Heart left ventricle (tissue), 16 donors: ENCODE results near the gene ISG15. TPM values are rescaled to one million over a fixed set of nuclear protein-coding genes. Genes with fewer than 3 reads are reported as not detected.
A peak's percentile ranks its signal among the peaks of the same experiment; 100 is the strongest.
"Not testable (repeated sequence)": the region's sequence is repeated elsewhere in the genome, so short reads cannot be mapped to it uniquely, and the experiment has no call there.

Experiments used
- ATAC-seq, 4 donors: fragments of 200-7000 bp; cut with Tn5 transposase; one replicate each; pipeline ENCODE4 v1.9.1; 2020 to 2022; ENCODE audit warnings: moderate library complexity in 4 of 4, mild to moderate bottlenecking in 3 of 4, moderate number of reproducible peaks in 1 of 4
- DNase-seq, 5 donors: peaks; one replicate each; pipeline ENCODE4 v3.0.0-alpha.2; 2020
- H3K27ac ChIP-seq, 12 donors: fragments of 200-600 bp; sonication (generic) in 4 of 12; one replicate each; pipeline versions ENCODE4 v1.5.0 to v1.8.0; 2016 to 2022; ENCODE audit warnings: mild to moderate bottlenecking in 2 of 12
- H3K27me3 ChIP-seq, 9 donors: fragments of 200-600 bp; sonication (generic) in 2 of 9; one replicate each; pipeline versions ENCODE4 v1.5.1 to v1.8.0; 2016 to 2022; ENCODE audit warnings: mild to moderate bottlenecking in 3 of 9
- H3K36me3 ChIP-seq, 9 donors: fragments of 200-600 bp; sonication (generic) in 2 of 9; one replicate each; pipeline versions ENCODE4 v1.5.0 to v1.8.0; 2018 to 2022; ENCODE audit warnings: mild to moderate bottlenecking in 2 of 9
- H3K4me1 ChIP-seq, 12 donors: fragments of 200-600 bp; sonication (generic) in 4 of 12; one replicate each; pipeline versions ENCODE4 v1.5.0 to v1.8.0; 2016 to 2022; ENCODE audit warnings: mild to moderate bottlenecking in 3 of 12
- H3K4me3 ChIP-seq, 12 donors: fragments of 200-600 bp; sonication (generic) in 4 of 12; one replicate each; pipeline versions ENCODE4 v1.5.0 to v1.8.0; 2017 to 2022; ENCODE audit warnings: mild to moderate bottlenecking in 9 of 12, moderate library complexity in 4 of 12
- H3K9me3 ChIP-seq, 12 donors: fragments of 200-600 bp; sonication (generic) in 4 of 12; one replicate each; pipeline versions ENCODE4 v1.5.0 to v1.8.0; 2016 to 2022; ENCODE audit warnings: mild to moderate bottlenecking in 1 of 12
- POLR2A ChIP-seq, 2 donors: fragments of 450-650 bp; IDR thresholded peaks; one replicate each; pipeline ENCODE4 v1.6.1; 2017; ENCODE audit warnings: antibody characterized with exemption in 2 of 2, mild to moderate bottlenecking in 2 of 2, moderate library complexity in 2 of 2
- WGBS, 4 donors: extraction: QIAGEN DNeasy Blood & Tissue Kit in 2 of 4; methylation state at CpG; one replicate each; pipeline versions ENCODE4 v1.1.5 to v1.1.7; 2013 to 2018; 5-methylcytosine and 5-hydroxymethylcytosine counted together
- intact Hi-C, 10 donors: fragments of 100-400 bp; cut with DNase I; formaldehyde crosslinking; loops; one replicate each; pipeline versions ENCODE4 v1.11.1 to v1.14.2; 2022
- polyA plus RNA-seq, 2 donors: library from polyadenylated mRNA; stranded (reverse); fragments of 200-250 nt; gene quantifications; one replicate each; pipeline ENCODE4 v1.2.3, GENCODE V29; 2013
- total RNA-seq, 9 donors: library from RNA; depleted of rRNA in 2 of 9; stranded (reverse); fragments of >200 nt in 2 of 9; fragmentation: NEBNext Ultra II Directional in 3 of 9; extraction: Animal tissue kit (Norgen Biotek cat#: 25700) in 3 of 9; gene quantifications; one replicate each; pipeline versions ENCODE4 v1.1.0 to v1.2.4, GENCODE V29; 2016 to 2023
- TF ChIP-seq, protein P1 (sequence below), 12 donors: fragments of 200-600 bp; sonication (generic) in 4 of 12; IDR thresholded peaks; one replicate each; pipeline versions ENCODE4 v1.5.0 to v1.8.0; 2018 to 2022; ENCODE audit warnings: antibody characterized with exemption in 12 of 12, mild to moderate bottlenecking in 5 of 12
- donor health status: ischemic (EF 13 %, LVEDD 7.1; RV severe dilation, severe dysfunction).
- donor health status: healthy with polysubstance abuse.
- donor health status: DM: no; HTN: yes; CAD: no.
- donor health status: DM: no; HTN: no; CAD: no.
- donor health status: ischemic (EF 25% LVEDD 6.9; RV normal size, moderate dysfunction).
- donor health status: ischemic (EF 25% LVEDD 5.7; RV mildly dilated, moderate dysfunction).
- donor health status: healthy.
- donor health status: DM: yes; HTN: yes; CAD: no.
- donor health status: ischemic (EF 35%, LVEDD 5.7; RV mildly dilated, moderate dysfunction).
- donor health status: nonischemic (EF 11% LVEDD 7.7; RV severe dilation, severe dysfunction).
- donor health status: DM: yes; HTN: yes; CAD: no.
- donor health status: PGD.
- donor health status: ischemic (EF 29% LVEDD 5.4; RV normal size, mild dysfunction).
- donor health status: nonischemic (EF 23%, LVEDD 6.1; RV moderate dilation, normal function).

Gene ISG15
- total and polyA plus RNA-seq, 11 donors: 17.0 to 189 (median 34.4) TPM

DNA sequence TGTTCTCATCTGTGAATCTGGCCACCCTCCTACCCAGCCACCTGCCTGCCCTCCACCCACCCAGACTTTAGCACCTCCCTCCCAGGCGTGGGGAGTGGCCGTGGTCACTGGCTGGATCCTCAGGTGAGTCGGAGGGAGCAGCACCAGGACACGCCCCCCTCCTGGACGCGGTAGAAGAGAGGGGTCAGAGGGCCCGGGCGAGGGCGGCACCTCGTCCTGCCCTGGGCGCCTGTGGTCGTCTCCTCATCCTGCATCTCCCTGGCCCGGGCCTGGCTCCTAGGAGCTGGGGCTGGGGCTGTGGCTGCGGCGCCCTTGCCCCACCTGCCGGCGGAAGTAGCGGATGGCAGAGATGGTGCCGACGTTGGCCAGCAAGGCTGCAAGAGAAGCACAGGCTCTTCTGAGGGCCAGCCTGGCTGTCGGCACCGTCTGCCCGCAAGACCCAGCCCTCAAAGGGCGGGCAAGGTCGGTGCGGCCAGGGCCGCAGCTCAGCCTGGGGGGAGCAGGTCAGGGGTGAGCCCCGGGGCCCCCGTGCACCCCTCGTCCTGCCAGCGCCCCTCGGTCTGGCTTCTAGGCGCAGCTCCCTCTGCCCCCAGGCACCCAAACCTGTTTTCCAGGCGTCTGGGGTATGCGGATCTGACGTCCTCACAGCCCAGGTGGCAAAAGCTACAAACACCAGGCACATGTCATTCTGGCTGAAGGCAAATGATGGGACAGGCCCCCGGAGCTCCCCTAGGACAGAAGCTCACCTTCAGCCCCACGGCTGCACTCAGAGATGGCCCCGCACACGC, 37.2 kb upstream of the ISG15 start:
- intact Hi-C loops: loop anchor here in 1 of 10 donors (10.0 kb wide), 1 partner anchor 519 kb away; no protein-coding TSS in a partner anchor
- TF ChIP-seq, protein P1, sequence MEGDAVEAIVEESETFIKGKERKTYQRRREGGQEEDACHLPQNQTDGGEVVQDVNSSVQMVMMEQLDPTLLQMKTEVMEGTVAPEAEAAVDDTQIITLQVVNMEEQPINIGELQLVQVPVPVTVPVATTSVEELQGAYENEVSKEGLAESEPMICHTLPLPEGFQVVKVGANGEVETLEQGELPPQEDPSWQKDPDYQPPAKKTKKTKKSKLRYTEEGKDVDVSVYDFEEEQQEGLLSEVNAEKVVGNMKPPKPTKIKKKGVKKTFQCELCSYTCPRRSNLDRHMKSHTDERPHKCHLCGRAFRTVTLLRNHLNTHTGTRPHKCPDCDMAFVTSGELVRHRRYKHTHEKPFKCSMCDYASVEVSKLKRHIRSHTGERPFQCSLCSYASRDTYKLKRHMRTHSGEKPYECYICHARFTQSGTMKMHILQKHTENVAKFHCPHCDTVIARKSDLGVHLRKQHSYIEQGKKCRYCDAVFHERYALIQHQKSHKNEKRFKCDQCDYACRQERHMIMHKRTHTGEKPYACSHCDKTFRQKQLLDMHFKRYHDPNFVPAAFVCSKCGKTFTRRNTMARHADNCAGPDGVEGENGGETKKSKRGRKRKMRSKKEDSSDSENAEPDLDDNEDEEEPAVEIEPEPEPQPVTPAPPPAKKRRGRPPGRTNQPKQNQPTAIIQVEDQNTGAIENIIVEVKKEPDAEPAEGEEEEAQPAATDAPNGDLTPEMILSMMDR (IDR thresholded peaks at IDR 0.05): peak in 9 of 12 donors; percentile 4 to 59 (median 32)
- no peak for TF ChIP-seq POLR2A (IDR thresholded peaks at IDR 0.05)
- ATAC-seq: no peak
- peaks cover 0 to 54% (median 28%) of the 10 kb centered on the region in 9 donors for H3K27me3 ChIP-seq
- no peaks in the 10 kb centered on the region for H3K9me3 ChIP-seq
- WGBS, 4 donors: 9 to 21% (median 11%) methylated on average over 33 to 40 of the region's 40 CpGs
- peak in 3 of 5 donors; percentile 44 to 79 (median 53) for DNase-seq
- H3K4me1 ChIP-seq: peaks cover 0 to 46% (median 11%) of the 10 kb centered on the region in 12 donors
- H3K4me3 ChIP-seq: peak overlapping the region in 9 of 12 donors; percentile 12 to 40 (median 29)
- H3K27ac ChIP-seq: peak overlapping the region in 8 of 12 donors; percentile 29 to 76 (median 58)
- peaks cover 0 to 4% (median 0%) of the 10 kb centered on the region in 9 donors for H3K36me3 ChIP-seq

DNA sequence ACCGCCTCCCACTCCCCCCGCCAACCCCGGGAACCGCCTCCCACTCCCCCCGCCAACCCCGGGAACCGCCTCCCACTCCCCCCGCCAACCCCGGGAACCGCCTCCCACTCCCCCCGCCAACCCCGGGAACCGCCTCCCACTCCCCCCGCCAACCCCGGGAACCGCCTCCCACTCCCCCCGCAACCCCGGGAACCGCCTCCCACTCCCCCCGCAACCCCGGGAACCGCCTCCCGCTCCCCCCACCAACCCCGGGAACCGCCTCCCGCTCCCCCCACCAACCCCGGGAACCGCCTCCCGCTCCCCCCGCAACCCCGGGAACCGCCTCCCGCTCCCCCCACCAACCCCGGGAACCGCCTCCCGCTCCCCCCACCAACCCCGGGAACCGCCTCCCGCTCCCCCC, 36.5 kb upstream of the ISG15 start:
- peaks cover 0 to 42% (median 11%) of the 10 kb centered on the region in 12 donors for H3K4me1 ChIP-seq
- not testable (repeated sequence) for ATAC-seq, H3K4me3 ChIP-seq, H3K9me3 ChIP-seq, H3K36me3 ChIP-seq, H3K27ac ChIP-seq
- 60 to 68% (median 65%) methylated on average over 1 to 15 of the region's 39 CpGs; no CpG with 5 or more reads in 1 of the 4 donors for WGBS, 4 donors
- intact Hi-C loops: loop anchor here in 1 of 10 donors (10.0 kb wide), 1 partner anchor 518 kb away; no protein-coding TSS in a partner anchor
- H3K27me3 ChIP-seq: peaks cover 0 to 47% (median 21%) of the 10 kb centered on the region in 9 donors
- peak in 3 of 5 donors; percentile 35 to 75 (median 60) for DNase-seq

DNA sequence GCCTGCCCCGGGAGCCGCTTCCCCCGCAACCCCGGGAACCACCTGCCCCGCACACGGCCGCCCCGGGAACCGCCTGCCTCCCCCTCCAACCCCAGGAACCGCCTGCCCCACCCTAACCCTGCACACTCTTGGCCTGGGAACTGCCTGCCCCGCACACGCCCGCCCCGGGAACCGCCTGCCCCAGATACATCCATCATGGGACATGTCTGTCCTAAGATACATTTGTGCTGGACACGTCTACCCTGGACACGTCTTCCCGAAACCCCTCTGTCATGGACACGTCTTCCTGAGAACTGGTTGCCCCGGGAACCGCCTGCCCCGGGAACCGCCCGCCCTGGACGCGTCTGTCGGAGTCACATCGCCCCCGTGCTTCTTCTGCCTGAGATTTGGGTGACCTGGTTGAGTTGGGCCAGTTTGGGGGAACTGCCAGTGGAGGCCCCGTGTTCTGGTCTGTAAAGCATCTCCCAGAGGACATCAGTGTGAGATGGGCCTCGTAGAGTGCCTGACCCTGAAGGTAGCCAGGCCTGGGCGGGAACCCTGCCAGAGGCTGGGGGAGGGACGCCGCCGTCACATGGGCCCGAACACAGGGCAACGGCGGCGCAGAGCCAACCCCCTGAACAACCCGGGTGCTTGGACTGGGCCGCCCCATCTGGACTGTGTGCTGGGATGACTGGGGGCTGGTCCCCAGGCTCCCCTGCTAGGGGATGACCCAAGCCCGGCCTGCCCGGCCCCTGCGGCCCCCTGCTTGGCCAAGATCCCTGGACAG, 35.0 kb upstream of the ISG15 start:
- H3K4me1 ChIP-seq: peaks cover 0 to 43% (median 11%) of the 10 kb centered on the region in 12 donors
- H3K27ac ChIP-seq: peak overlapping the region in 11 of 12 donors; percentile 1 to 100 (median 97)
- WGBS, 4 donors: 61 to 84% (median 73%) methylated on average over 24 to 44 of the region's 44 CpGs
- TF ChIP-seq, protein P1 (IDR thresholded peaks at IDR 0.05): no peak
- TF ChIP-seq POLR2A (IDR thresholded peaks at IDR 0.05): no peak
- peaks cover 0 to 4% (median 0%) of the 10 kb centered on the region in 9 donors for H3K36me3 ChIP-seq
- ATAC-seq: peak; percentile 1 to 32 (median 2)
- H3K4me3 ChIP-seq: peak overlapping the region; percentile 8 to 67 (median 56)
- peak; percentile 61 to 78 (median 74) for DNase-seq
- intact Hi-C loops: loop anchor here in 1 of 10 donors (10.0 kb wide), 1 partner anchor 517 kb away; no protein-coding TSS in a partner anchor
- no peaks in the 10 kb centered on the region for H3K9me3 ChIP-seq
- peaks cover 0 to 38% (median 15%) of the 10 kb centered on the region in 9 donors for H3K27me3 ChIP-seq

DNA sequence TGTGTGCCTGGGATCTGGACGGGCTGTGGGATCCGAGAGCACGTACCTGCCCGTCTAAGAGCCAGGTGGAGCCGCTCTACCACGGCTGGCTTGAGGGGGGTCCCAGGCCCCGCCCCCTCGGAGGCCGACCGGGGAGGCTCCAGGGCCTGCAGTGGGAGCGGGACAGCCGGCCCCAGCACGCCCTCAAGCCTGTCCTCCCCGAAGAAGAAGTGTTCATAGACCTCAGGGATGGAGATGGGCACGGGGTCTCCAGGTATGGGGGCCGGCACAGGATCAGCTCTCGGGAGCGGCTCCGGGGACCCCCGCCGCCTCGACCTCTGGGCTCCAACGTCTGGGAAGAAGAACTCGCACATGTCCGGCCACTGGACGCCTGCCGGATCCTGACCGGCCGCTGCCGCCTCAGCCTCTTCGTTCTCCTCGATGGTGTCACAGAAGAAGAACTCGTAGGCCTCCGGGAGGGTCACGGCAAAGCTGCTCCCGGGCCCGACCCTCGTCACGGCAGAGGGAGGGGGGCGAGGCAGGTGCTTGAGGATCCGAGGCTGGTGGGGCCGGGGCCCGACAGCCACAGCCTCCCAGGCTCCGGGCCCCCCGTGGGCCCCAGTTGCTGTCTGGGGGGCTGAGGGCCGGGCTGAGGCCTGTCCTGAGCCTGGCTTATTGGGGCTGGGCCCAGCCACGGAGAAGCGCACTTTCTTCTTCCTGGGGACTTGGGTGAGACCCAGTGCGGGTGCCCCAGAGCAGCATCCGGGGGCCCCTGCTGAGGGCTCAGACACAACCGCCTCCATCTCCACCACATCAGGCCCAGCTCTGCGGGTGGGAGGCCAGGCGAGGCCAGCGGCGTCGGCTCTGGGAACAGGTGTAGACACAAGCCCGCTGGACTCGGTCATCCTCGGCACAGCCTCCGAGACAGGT, 34.2 kb upstream of the ISG15 start:
- 70 to 85% (median 73%) methylated on average over 42 to 60 of the region's 60 CpGs for WGBS, 4 donors
- intact Hi-C loops: loop anchor here in 1 of 10 donors (10.0 kb wide), 1 partner anchor 516 kb away; no protein-coding TSS in a partner anchor
- peaks cover 0 to 41% (median 9%) of the 10 kb centered on the region in 12 donors for H3K4me1 ChIP-seq
- H3K36me3 ChIP-seq: peaks cover 0 to 4% (median 0%) of the 10 kb centered on the region in 9 donors
- H3K9me3 ChIP-seq: no peaks in the 10 kb centered on the region
- peaks cover 0 to 32% (median 12%) of the 10 kb centered on the region in 9 donors for H3K27me3 ChIP-seq
- DNase-seq (peak in 3 of 5 donors; percentile 8 to 60 (median 23)), ATAC-seq (no peak)
- H3K4me3 ChIP-seq: peak overlapping the region; percentile 8 to 67 (median 56)
- peak overlapping the region; percentile 7 to 100 (median 96) for H3K27ac ChIP-seq
- no peak for TF ChIP-seq POLR2A (IDR thresholded peaks at IDR 0.05)
- TF ChIP-seq, protein P1 (IDR thresholded peaks at IDR 0.05): no peak
